ENCODE results near the gene IRAK1.

GRCh38 chrX:154027986-154028385, 8.3 kb upstream of the IRAK1 start:
- TF ChIP-seq CTCF (IDR thresholded peaks at IDR 0.05; ENCODE audit: low read depth, low read length, poor library complexity, severe bottlenecking) = no peak
- no peak for TF ChIP-seq EZH2phosphoT487 (IDR thresholded peaks at IDR 0.05; ENCODE audit: borderline replicate concordance, low read length)

Data from DOHH2 (cell line).